ENCODE measurements around the gene R3HDM2. TPM values are rescaled to one million over a fixed set of nuclear protein-coding genes. Genes with fewer than 3 reads are reported as not detected.
A peak's percentile ranks its signal among the peaks of the same experiment; 100 is the strongest.

R3HDM2 gene
- 49.8 TPM for polyA plus RNA-seq (2013, experiment 1 of 4)
- polyA plus RNA-seq (2013, experiment 2 of 4): 47.5 TPM
- polyA plus RNA-seq (2013, experiment 3 of 4): 39.8 TPM
- 39.1 TPM for polyA plus RNA-seq (2013, experiment 4 of 4)

GRCh38 chr12:57430931-57431566 is at the start of gene R3HDM2:
R3HDM2 (minus strand) TSS chr12:57431043; CDS start chr12:57310428, 120,615 bp downstream.
- 10 to 13% methylated on average over 41 of the region's 41 CpGs for WGBS, 2 experiments

GRCh38 chr12:57479376-57480115 is 48.7 kb upstream of the R3HDM2 start, which contains the start of gene ARHGAP9:
ARHGAP9 (minus strand) TSS chr12:57479866; CDS start chr12:57479406, 460 bp downstream.
- whole genome bisulfite sequencing, 2 experiments: 90 to 92% methylated on average over 6 of the region's 6 CpGs
- H3K27ac ChIP-seq (ENCODE audit: insufficient read depth, low read depth, low read length, poor library complexity, severe bottlenecking): no peak within 1 kb of the TSS
- H3K4me3 ChIP-seq (ENCODE audit: insufficient read depth, low read depth, low read length): no peak within 1 kb of the TSS
- peaks cover 48% of the 10 kb centered on the region for H3K27me3 ChIP-seq (ENCODE audit: control insufficient read depth, insufficient read depth, low read length, poor library complexity, severe bottlenecking)
- no peaks in the 10 kb centered on the region for H3K9me3 ChIP-seq (ENCODE audit: control insufficient read depth, low read length)
- H3K4me1 ChIP-seq (ENCODE audit: control insufficient read depth, insufficient read depth, low read length): peaks cover 9% of the 10 kb centered on the region
- H3K36me3 ChIP-seq (ENCODE audit: control insufficient read depth, insufficient read depth, low read length): no peaks in the 10 kb centered on the region

More at GRCh38 chr12:57430931-57431566, at the start of gene R3HDM2:
- H3K27me3 ChIP-seq (ENCODE audit: control insufficient read depth, insufficient read depth, low read length, poor library complexity, severe bottlenecking): no peaks in the 10 kb centered on the region
- no peaks in the 10 kb centered on the region for H3K9me3 ChIP-seq (ENCODE audit: control insufficient read depth, low read length)
- H3K27ac ChIP-seq (ENCODE audit: insufficient read depth, low read depth, low read length, poor library complexity, severe bottlenecking): peak within 1 kb of the TSS; percentile 87
- peak within 1 kb of the TSS; percentile 58 for H3K4me3 ChIP-seq (ENCODE audit: insufficient read depth, low read depth, low read length)
- H3K4me1 ChIP-seq (ENCODE audit: control insufficient read depth, insufficient read depth, low read length): peaks cover 6% of the 10 kb centered on the region
- no peaks in the 10 kb centered on the region for H3K36me3 ChIP-seq (ENCODE audit: control insufficient read depth, insufficient read depth, low read length)

- no peak overlapping the region for H3K27ac ChIP-seq (ENCODE audit: insufficient read depth, low read depth, low read length, poor library complexity, severe bottlenecking)
- H3K27me3 ChIP-seq (ENCODE audit: control insufficient read depth, insufficient read depth, low read length, poor library complexity, severe bottlenecking): peaks cover 54% of the 10 kb centered on the region
- no peaks in the 10 kb centered on the region for H3K9me3 ChIP-seq (ENCODE audit: control insufficient read depth, low read length)
- H3K4me1 ChIP-seq (ENCODE audit: control insufficient read depth, insufficient read depth, low read length): peaks cover 9% of the 10 kb centered on the region
- H3K36me3 ChIP-seq (ENCODE audit: control insufficient read depth, insufficient read depth, low read length): no peaks in the 10 kb centered on the region
- WGBS, 2 experiments: 89 to 92% methylated on average over 10 of the region's 10 CpGs
- no peak overlapping the region for H3K4me3 ChIP-seq (ENCODE audit: insufficient read depth, low read depth, low read length)
These were observed 48.2 kb upstream of the R3HDM2 start for GRCh38 chr12:57479043-57479375.

GRCh38 chr12:57477710-57478681 is 47.2 kb upstream of the R3HDM2 start:
- no peaks in the 10 kb centered on the region for H3K36me3 ChIP-seq (ENCODE audit: control insufficient read depth, insufficient read depth, low read length)
- WGBS, 2 experiments: 84 to 89% methylated on average over 11 of the region's 12 CpGs
- H3K27ac ChIP-seq (ENCODE audit: insufficient read depth, low read depth, low read length, poor library complexity, severe bottlenecking): no peak overlapping the region
- peaks cover 64% of the 10 kb centered on the region for H3K27me3 ChIP-seq (ENCODE audit: control insufficient read depth, insufficient read depth, low read length, poor library complexity, severe bottlenecking)
- H3K4me1 ChIP-seq (ENCODE audit: control insufficient read depth, insufficient read depth, low read length): peaks cover 9% of the 10 kb centered on the region
- no peak overlapping the region for H3K4me3 ChIP-seq (ENCODE audit: insufficient read depth, low read depth, low read length)
- no peaks in the 10 kb centered on the region for H3K9me3 ChIP-seq (ENCODE audit: control insufficient read depth, low read length)

- Histone ChIP-seq H3K4me1 (ENCODE audit: control insufficient read depth, insufficient read depth, low read length) (peaks cover 9% of the 10 kb centered on the region), H3K27ac (ENCODE audit: insufficient read depth, low read depth, low read length, poor library complexity, severe bottlenecking) (no peak overlapping the region), H3K9me3 (ENCODE audit: control insufficient read depth, low read length) (no peaks in the 10 kb centered on the region), H3K27me3 (ENCODE audit: control insufficient read depth, insufficient read depth, low read length, poor library complexity, severe bottlenecking) (peaks cover 72% of the 10 kb centered on the region), H3K36me3 (ENCODE audit: control insufficient read depth, insufficient read depth, low read length) (no peaks in the 10 kb centered on the region), H3K4me3 (ENCODE audit: insufficient read depth, low read depth, low read length) (no peak overlapping the region)
- 90 to 93% methylated on average over 15 of the region's 15 CpGs for WGBS, 2 experiments
These were observed 46.3 kb upstream of the R3HDM2 start for GRCh38 chr12:57476993-57477709.

- Histone ChIP-seq H3K9me3 (ENCODE audit: control insufficient read depth, low read length) (no peaks in the 10 kb centered on the region), H3K36me3 (ENCODE audit: control insufficient read depth, insufficient read depth, low read length) (no peaks in the 10 kb centered on the region), H3K4me1 (ENCODE audit: control insufficient read depth, insufficient read depth, low read length) (peaks cover 9% of the 10 kb centered on the region), H3K27ac (ENCODE audit: insufficient read depth, low read depth, low read length, poor library complexity, severe bottlenecking) (no peak overlapping the region), H3K4me3 (ENCODE audit: insufficient read depth, low read depth, low read length) (peak overlapping the region; percentile 24), H3K27me3 (ENCODE audit: control insufficient read depth, insufficient read depth, low read length, poor library complexity, severe bottlenecking) (peaks cover 76% of the 10 kb centered on the region)
- 38 to 41% methylated on average over 29 of the region's 29 CpGs for WGBS, 2 experiments
These were observed 45.5 kb upstream of the R3HDM2 start for GRCh38 chr12:57476162-57476992.

- no peaks in the 10 kb centered on the region for H3K9me3 ChIP-seq (ENCODE audit: control insufficient read depth, low read length)
- 2% methylated on average over 84 of the region's 84 CpGs for WGBS, 2 experiments
- peak overlapping the region; percentile 24 for H3K4me3 ChIP-seq (ENCODE audit: insufficient read depth, low read depth, low read length)
These were observed 44.7 kb upstream of the R3HDM2 start for GRCh38 chr12:57475271-57476161.

GRCh38 chr12:57474862-57475261 is 44.0 kb upstream of the R3HDM2 start:
- H3K27me3 ChIP-seq (ENCODE audit: control insufficient read depth, insufficient read depth, low read length, poor library complexity, severe bottlenecking): peaks cover 76% of the 10 kb centered on the region
- peaks cover 9% of the 10 kb centered on the region for H3K4me1 ChIP-seq (ENCODE audit: control insufficient read depth, insufficient read depth, low read length)
- H3K27ac ChIP-seq (ENCODE audit: insufficient read depth, low read depth, low read length, poor library complexity, severe bottlenecking): no peak overlapping the region
- no peaks in the 10 kb centered on the region for H3K9me3 ChIP-seq (ENCODE audit: control insufficient read depth, low read length)
- 69 to 73% methylated on average over 7 of the region's 7 CpGs for WGBS, 2 experiments
- no peaks in the 10 kb centered on the region for H3K36me3 ChIP-seq (ENCODE audit: control insufficient read depth, insufficient read depth, low read length)
- peak overlapping the region; percentile 24 for H3K4me3 ChIP-seq (ENCODE audit: insufficient read depth, low read depth, low read length)

More at GRCh38 chr12:57475271-57476161, 44.7 kb upstream of the R3HDM2 start:
- no peak overlapping the region for H3K27ac ChIP-seq (ENCODE audit: insufficient read depth, low read depth, low read length, poor library complexity, severe bottlenecking)
- peaks cover 9% of the 10 kb centered on the region for H3K4me1 ChIP-seq (ENCODE audit: control insufficient read depth, insufficient read depth, low read length)
- peaks cover 76% of the 10 kb centered on the region for H3K27me3 ChIP-seq (ENCODE audit: control insufficient read depth, insufficient read depth, low read length, poor library complexity, severe bottlenecking)
- no peaks in the 10 kb centered on the region for H3K36me3 ChIP-seq (ENCODE audit: control insufficient read depth, insufficient read depth, low read length)
